Measurements from ENCODE around the gene TSPAN14. TPM values are rescaled to one million over a fixed set of nuclear protein-coding genes. Genes with fewer than 3 reads are reported as not detected.
A peak's percentile ranks its signal among the peaks of the same experiment; 100 is the strongest.

Gene TSPAN14
- total RNA-seq, 1 donor from 2014 or later, result 169 TPM

DNA sequence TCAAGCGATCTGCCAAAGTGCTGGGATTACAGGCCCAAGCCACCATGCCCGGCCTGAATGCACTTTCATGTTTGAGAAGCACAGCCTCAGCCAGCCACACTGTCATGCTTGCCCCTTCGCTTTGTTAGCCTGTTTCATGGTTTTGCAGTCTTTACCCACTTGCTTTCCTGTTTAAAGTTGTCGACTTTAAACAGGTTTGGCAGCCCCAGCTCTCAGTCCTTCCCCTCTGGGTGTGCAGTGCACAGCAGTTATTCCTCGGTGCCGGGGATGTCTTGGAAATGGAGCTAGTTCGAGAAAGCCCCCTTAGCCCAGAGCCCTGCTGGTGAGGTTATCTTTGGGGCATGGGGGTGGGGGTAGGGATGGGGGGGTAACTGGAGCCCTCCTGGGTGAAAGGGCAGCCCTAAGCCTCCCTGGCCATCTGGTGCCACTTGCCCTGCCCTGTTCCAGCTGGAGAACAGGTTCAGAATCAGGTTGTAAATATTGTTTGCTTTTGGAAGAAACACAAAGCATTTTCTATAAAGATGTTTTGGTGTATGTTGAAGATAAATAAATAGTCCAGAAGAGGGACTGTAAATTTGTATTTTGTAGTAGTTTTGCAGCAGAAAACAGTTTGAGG is 14.8 kb downstream of the TSPAN14 start:
- no peaks in the 10 kb centered on the region for H3K27me3 ChIP-seq (ENCODE audit: low read depth)
- H3K36me3 ChIP-seq, result peaks cover 55% of the 10 kb centered on the region
- TF ChIP-seq, protein P1, sequence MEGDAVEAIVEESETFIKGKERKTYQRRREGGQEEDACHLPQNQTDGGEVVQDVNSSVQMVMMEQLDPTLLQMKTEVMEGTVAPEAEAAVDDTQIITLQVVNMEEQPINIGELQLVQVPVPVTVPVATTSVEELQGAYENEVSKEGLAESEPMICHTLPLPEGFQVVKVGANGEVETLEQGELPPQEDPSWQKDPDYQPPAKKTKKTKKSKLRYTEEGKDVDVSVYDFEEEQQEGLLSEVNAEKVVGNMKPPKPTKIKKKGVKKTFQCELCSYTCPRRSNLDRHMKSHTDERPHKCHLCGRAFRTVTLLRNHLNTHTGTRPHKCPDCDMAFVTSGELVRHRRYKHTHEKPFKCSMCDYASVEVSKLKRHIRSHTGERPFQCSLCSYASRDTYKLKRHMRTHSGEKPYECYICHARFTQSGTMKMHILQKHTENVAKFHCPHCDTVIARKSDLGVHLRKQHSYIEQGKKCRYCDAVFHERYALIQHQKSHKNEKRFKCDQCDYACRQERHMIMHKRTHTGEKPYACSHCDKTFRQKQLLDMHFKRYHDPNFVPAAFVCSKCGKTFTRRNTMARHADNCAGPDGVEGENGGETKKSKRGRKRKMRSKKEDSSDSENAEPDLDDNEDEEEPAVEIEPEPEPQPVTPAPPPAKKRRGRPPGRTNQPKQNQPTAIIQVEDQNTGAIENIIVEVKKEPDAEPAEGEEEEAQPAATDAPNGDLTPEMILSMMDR (IDR thresholded peaks at IDR 0.05), result no peak
- H3K27ac ChIP-seq, result peak overlapping the region; percentile 81
- no peak for ATAC-seq
- peaks cover 100% of the 10 kb centered on the region for H3K4me1 ChIP-seq
- peak overlapping the region; percentile 22 for H3K4me3 ChIP-seq
- H3K9me3 ChIP-seq, result no peaks in the 10 kb centered on the region
- intact Hi-C loops (cut with DNase I), result no loop called here
- no peak for DNase-seq

GRCh38 chr10:80470266-80470665 is 16.2 kb downstream of the TSPAN14 start:
- H3K9me3 ChIP-seq, result no peaks in the 10 kb centered on the region
- DNase-seq (no peak), ATAC-seq (no peak)
- H3K4me1 ChIP-seq, result peaks cover 100% of the 10 kb centered on the region
- H3K4me3 ChIP-seq, result no peak overlapping the region
- TF ChIP-seq, protein P1 (IDR thresholded peaks at IDR 0.05), result no peak
- intact Hi-C loops (cut with DNase I), result no loop called here
- H3K27ac ChIP-seq, result peak overlapping the region; percentile 47
- H3K36me3 ChIP-seq, result peaks cover 56% of the 10 kb centered on the region
- H3K27me3 ChIP-seq (ENCODE audit: low read depth), result no peaks in the 10 kb centered on the region

GRCh38 chr10:80471001-80471400 is 16.9 kb downstream of the TSPAN14 start:
- intact Hi-C loops (cut with DNase I), result no loop called here
- Histone ChIP-seq H3K4me3 (no peak overlapping the region), H3K27ac (peak overlapping the region; percentile 47), H3K9me3 (no peaks in the 10 kb centered on the region), H3K36me3 (peaks cover 56% of the 10 kb centered on the region), H3K27me3 (ENCODE audit: low read depth) (no peaks in the 10 kb centered on the region), H3K4me1 (peaks cover 100% of the 10 kb centered on the region)
- TF ChIP-seq, protein P1 (IDR thresholded peaks at IDR 0.05), result no peak
- DNase-seq (no peak), ATAC-seq (peak in 1 of 2 donors; percentile 32)

- DNase-seq, result no peak
These were observed 17.7 kb downstream of the TSPAN14 start for GRCh38 chr10:80471715-80472233.

DNA sequence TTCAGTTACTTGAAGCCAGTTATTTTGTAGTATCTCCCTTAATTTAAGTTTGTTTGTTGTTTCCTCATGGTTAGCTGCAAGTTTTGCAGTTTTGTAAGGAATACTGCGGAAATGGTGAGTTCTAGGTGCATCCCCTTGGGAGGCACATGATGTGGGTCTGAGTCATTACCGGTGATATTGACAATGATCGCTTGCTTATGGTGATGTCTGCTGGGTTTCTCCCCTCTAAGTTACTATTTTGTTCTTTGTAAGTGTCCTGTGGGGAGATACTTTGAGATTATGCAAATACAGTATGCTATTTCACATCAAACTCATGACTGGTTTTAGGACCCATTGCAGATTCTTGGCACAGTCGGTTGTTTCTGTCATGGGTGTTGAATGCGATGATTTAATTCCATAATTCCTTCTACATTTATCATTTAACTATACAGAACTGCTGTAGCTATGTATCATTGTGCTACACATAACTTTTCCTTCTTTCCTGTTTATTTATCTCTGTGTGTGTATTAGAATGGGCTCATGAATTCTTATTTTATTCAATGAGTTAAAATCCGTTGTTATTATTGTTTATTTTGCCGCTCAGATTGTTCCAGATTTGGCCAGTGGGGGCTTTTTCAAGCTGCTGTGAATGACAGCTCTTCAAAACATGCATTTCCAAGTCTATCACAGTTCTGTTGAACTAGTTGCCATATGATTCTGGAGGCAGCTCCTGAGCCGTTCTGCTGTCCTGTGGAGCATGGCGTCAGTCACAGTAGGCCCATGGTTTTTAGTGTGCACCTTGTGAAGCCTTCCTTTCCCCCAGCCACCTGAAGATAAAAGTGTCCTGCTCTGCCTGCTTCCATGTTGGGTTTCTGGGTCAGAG is 18.4 kb downstream of the TSPAN14 start:
- no peak overlapping the region for H3K4me3 ChIP-seq
- no peak for ATAC-seq
- DNase-seq, result no peak
- no peaks in the 10 kb centered on the region for H3K9me3 ChIP-seq
- intact Hi-C loops (cut with DNase I), result no loop called here
- H3K27me3 ChIP-seq (ENCODE audit: low read depth), result no peaks in the 10 kb centered on the region
- TF ChIP-seq, protein P1 (IDR thresholded peaks at IDR 0.05), result no peak
- H3K36me3 ChIP-seq, result peaks cover 59% of the 10 kb centered on the region
- H3K27ac ChIP-seq, result peak overlapping the region; percentile 51
- H3K4me1 ChIP-seq, result peaks cover 99% of the 10 kb centered on the region

More at GRCh38 chr10:80471715-80472233, 17.7 kb downstream of the TSPAN14 start:
- intact Hi-C loops (cut with DNase I), result no loop called here
- no peaks in the 10 kb centered on the region for H3K27me3 ChIP-seq (ENCODE audit: low read depth)
- ATAC-seq, result peak in 1 of 2 donors; percentile 25
- no peaks in the 10 kb centered on the region for H3K9me3 ChIP-seq
- H3K4me1 ChIP-seq, result peaks cover 100% of the 10 kb centered on the region
- TF ChIP-seq, protein P1 (IDR thresholded peaks at IDR 0.05), result no peak
- no peak overlapping the region for H3K4me3 ChIP-seq
- peaks cover 57% of the 10 kb centered on the region for H3K36me3 ChIP-seq
- peak overlapping the region; percentile 47 for H3K27ac ChIP-seq

All from lower lobe of right lung (tissue), 2 donors.